ENCODE data around the gene ZDHHC1. TPM values are rescaled to one million over a fixed set of nuclear protein-coding genes. Genes with fewer than 3 reads are reported as not detected.
"Not testable (repeated sequence)": the region's sequence is repeated elsewhere in the genome, so short reads cannot be mapped to it uniquely, and the experiment has no call there.

Gene ZDHHC1
- total RNA-seq, 4 donors from 2014 or later = 3.5 to 14.5 (median 6.3) TPM

DNA sequence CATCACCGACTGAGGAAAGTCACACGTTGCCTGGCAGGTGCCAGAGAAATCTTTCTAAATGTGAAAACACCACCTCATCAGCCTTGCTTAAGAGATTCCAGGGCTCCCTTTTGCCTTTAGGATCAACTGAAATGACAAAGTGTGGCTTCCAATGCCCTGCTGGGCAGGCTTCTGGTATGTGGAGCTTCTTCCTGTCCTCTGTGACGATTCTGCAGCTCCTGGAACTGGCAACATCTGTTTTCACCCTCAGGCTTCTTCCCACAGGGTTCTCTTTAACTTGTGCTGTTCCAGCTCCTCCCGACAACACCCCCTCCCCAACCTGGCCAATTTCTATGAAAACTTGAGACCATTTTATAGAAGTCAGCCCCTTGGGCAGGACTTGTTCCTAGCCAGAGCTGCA is 4.8 kb upstream of the ZDHHC1 start:
- TF ChIP-seq, protein P1, sequence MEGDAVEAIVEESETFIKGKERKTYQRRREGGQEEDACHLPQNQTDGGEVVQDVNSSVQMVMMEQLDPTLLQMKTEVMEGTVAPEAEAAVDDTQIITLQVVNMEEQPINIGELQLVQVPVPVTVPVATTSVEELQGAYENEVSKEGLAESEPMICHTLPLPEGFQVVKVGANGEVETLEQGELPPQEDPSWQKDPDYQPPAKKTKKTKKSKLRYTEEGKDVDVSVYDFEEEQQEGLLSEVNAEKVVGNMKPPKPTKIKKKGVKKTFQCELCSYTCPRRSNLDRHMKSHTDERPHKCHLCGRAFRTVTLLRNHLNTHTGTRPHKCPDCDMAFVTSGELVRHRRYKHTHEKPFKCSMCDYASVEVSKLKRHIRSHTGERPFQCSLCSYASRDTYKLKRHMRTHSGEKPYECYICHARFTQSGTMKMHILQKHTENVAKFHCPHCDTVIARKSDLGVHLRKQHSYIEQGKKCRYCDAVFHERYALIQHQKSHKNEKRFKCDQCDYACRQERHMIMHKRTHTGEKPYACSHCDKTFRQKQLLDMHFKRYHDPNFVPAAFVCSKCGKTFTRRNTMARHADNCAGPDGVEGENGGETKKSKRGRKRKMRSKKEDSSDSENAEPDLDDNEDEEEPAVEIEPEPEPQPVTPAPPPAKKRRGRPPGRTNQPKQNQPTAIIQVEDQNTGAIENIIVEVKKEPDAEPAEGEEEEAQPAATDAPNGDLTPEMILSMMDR (IDR thresholded peaks at IDR 0.05) = no peak
- no peak for TF ChIP-seq POLR2A (IDR thresholded peaks at IDR 0.05)
- H3K9me3 ChIP-seq = no peaks in the 10 kb centered on the region
- H3K27ac ChIP-seq = no peak overlapping the region
- peaks cover 0 to 9% (median 4%) of the 10 kb centered on the region in 4 donors for H3K4me1 ChIP-seq
- H3K36me3 ChIP-seq = no peaks in the 10 kb centered on the region
- no peak for DNase-seq
- no peaks in the 10 kb centered on the region for H3K27me3 ChIP-seq
- no peak overlapping the region for H3K4me3 ChIP-seq

DNA sequence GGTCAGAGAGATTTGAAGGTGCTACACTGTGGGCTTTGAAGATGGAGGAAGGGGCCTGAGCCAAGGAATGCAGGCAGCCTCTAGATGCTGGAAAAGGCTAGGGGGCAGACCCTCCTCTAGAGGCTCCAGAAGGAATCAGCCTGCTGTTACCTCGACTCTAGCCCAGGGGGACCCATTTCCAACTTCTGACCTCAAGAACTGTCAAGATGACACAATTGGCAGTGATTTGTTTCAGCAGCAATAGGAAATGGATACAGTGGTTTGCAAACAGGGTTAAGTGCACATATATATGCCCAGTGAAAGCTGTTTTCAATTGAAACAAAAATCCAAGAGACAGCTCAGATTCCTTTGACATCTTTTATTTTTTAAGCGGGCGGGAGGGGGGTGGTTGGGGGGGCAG is 3.7 kb upstream of the ZDHHC1 start:
- no peak overlapping the region for H3K4me3 ChIP-seq

DNA sequence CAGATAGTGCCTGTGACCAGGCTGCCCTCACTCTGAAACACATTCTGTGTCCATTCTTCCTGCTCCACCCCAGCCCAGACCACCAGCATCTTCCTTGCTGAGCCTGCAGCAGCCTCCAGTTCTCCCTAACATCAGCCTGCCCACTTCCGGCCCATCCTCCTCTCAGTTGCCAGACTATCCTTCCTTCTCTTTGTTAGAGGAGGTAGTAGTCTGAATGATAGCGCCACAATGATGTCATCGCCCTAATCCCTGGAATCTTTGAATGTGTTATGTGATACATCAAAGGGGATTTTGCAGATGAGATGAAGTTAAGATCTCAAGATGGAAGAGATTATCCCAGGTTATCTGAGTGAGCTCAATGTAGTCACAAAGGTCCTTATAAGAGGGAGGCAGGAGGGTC is 3.2 kb upstream of the ZDHHC1 start:
- Histone ChIP-seq H3K9me3 (no peaks in the 10 kb centered on the region), H3K4me3 (no peak overlapping the region), H3K27me3 (no peaks in the 10 kb centered on the region), H3K4me1 (peaks cover 6 to 18% (median 7%) of the 10 kb centered on the region in 4 donors), H3K36me3 (no peaks in the 10 kb centered on the region), H3K27ac (no peak overlapping the region)
- no peak for DNase-seq
- no peak for TF ChIP-seq POLR2A (IDR thresholded peaks at IDR 0.05)
- TF ChIP-seq, protein P1 (IDR thresholded peaks at IDR 0.05) = no peak

More for the DNA sequence above, 3.7 kb upstream of the ZDHHC1 start:
- no peak for DNase-seq
- Histone ChIP-seq H3K36me3 (no peaks in the 10 kb centered on the region), H3K4me1 (peaks cover 6 to 17% (median 7%) of the 10 kb centered on the region in 4 donors), H3K27ac (no peak overlapping the region), H3K9me3 (no peaks in the 10 kb centered on the region), H3K27me3 (no peaks in the 10 kb centered on the region)
- no peak for TF ChIP-seq POLR2A (IDR thresholded peaks at IDR 0.05)
- TF ChIP-seq, protein P1 (IDR thresholded peaks at IDR 0.05) = no peak

DNA sequence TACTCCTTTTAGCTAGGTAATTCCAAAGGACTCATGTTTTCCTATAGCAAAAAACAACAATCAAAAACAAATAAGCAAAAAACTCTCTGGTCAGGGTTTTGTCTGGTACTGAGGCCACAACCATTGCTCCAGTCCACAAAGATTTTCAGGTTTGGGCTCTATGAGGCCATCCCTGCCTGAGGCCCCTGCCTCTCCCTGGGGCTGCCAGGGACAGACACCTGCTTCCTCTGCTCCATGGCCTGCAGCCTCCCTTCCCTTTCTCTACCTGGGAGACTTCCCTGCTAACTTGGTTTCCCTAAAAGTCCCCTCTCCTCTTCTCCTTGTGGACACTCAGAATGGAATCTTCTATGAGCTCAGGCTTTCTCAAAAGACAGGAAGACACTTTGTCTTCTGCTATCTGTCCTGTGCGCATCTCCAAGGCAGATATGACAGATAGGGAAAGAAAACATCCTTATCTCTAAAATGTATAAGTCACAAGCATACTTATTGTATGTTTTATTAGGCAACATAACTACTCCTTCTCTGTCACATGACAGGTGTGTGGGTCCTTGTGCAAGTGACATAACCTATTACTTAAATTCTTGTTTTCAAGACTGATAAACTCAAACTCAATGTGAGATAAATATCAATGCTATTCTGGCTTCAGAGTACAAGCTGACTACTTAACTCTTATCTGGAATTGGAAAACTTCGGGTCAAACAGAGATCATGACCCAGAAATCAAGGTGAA is 1.2 kb upstream of the ZDHHC1 start:
- Histone ChIP-seq H3K4me3 (no peak overlapping the region), H3K27me3 (no peaks in the 10 kb centered on the region), H3K9me3 (no peaks in the 10 kb centered on the region), H3K36me3 (no peaks in the 10 kb centered on the region), H3K27ac (no peak overlapping the region), H3K4me1 (peaks cover 6 to 25% (median 7%) of the 10 kb centered on the region in 4 donors)
- no peak for DNase-seq
- no peak for TF ChIP-seq POLR2A (IDR thresholded peaks at IDR 0.05)
- TF ChIP-seq, protein P1 (IDR thresholded peaks at IDR 0.05) = no peak

DNA sequence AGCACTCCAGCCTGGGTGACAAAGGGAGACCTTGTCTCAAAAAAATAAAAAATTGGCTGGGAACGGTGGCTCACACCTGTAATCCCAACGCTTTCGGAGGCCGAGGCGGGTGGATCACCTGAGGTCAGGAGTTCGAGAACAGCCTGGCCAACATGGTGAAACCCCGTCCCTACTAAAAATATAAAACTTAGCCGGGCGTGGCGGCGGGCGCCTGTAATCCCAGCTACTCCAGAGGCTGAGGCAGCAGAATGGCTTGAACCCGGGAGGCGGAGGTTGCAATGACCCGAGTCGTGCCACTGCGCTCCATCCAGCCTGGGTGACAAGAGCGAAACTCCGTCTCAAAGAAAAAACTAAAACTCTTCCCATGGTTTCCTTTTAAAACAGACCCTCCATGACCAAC is 856 bp downstream of the ZDHHC1 start:
- not testable (repeated sequence) for DNase-seq, H3K36me3 ChIP-seq, H3K27me3 ChIP-seq, H3K9me3 ChIP-seq
- peak overlapping the region in 3 of 4 donors; percentile 57 to 86 (median 65) for H3K4me3 ChIP-seq
- H3K27ac ChIP-seq = peak overlapping the region in 3 of 4 donors; percentile 30 to 72 (median 66)
- peaks cover 6 to 25% (median 7%) of the 10 kb centered on the region in 4 donors for H3K4me1 ChIP-seq

DNA sequence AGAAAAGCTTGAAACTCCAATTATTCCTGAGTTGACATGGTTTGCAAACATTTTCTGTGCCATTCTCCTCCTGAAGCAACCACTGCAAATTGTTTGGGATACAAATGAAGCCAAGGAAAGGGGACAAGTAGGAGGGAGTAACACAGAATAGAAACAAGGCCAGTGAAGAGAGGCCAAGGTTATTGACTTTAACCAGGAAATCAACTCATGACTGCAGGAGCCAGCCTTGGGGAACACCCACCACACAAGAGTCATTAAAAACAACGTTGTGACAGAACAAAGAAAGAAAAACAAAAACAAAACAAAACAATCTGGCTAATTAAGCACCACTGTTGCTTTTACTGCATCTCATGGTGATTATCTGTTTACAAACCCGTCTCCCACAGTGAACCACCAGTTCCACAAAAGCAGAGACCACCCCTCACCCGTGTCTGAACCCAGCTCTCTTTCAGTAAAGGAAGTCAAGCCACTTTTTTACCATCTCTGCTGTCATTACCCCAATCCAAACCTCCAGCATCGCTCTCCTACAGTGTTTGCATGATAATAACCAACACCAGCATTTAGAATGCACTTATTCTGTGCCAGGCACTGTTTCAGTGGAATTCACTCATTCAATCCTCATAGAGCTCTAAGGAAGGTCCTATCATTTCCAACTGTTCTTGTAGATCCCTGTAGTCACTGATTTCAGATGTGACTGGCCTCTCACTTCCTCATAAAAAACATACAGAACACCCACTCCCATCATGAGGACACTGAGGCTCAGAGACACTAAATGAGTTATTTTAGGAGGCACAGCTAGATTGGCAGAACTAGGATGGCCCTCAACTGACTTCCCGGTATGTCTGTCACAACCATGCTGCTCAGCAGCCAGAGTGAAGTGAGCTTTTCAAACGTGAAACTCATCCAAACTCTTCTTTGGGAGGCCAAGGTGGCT is 2.0 kb downstream of the ZDHHC1 start:
- no peak for TF ChIP-seq POLR2A (IDR thresholded peaks at IDR 0.05)
- TF ChIP-seq, protein P1 (IDR thresholded peaks at IDR 0.05) = no peak
- H3K27ac ChIP-seq = no peak overlapping the region
- no peaks in the 10 kb centered on the region for H3K27me3 ChIP-seq
- H3K4me1 ChIP-seq = peaks cover 6 to 25% (median 7%) of the 10 kb centered on the region in 4 donors
- no peak for DNase-seq
- H3K9me3 ChIP-seq = no peaks in the 10 kb centered on the region
- no peak overlapping the region for H3K4me3 ChIP-seq
- H3K36me3 ChIP-seq = no peaks in the 10 kb centered on the region

All from Peyer's patch (tissue), 4 donors.